CD14-positive monocyte (primary cell): ENCODE results near the gene FN1. TPM values are rescaled to one million over a fixed set of nuclear protein-coding genes. Genes with fewer than 3 reads are reported as not detected.
A peak's percentile ranks its signal among the peaks of the same experiment; 100 is the strongest.

Experiments used
- DNase-seq, 3 donors: peaks; one replicate each; pipeline ENCODE4 v3.0.0-alpha.2; 2011 to 2022
- H2AFZ ChIP-seq: 2 replicates; pipeline ENCODE4 v1.6.0; 2012; ENCODE audit warnings: mild to moderate bottlenecking, low read depth, low read length, inconsistent platforms; ENCODE audit not compliant: insufficient read depth, poor library complexity, severe bottlenecking
- H3K27ac ChIP-seq, 2 donors: 1 replicate in 1 of 2; 2 replicates in 1 of 2; pipeline ENCODE4 v1.5.1; 2012 to 2013; ENCODE audit warnings: low read length in 2 of 2, control low read depth in 1 of 2, inconsistent platforms in 1 of 2, low read depth in 1 of 2, mild to moderate bottlenecking in 1 of 2
- H3K27me3 ChIP-seq, 2 donors: one replicate each; pipeline versions ENCODE4 v1.6.0 to v1.6.1; 2011 to 2013; ENCODE audit warnings: low read length in 2 of 2; ENCODE audit not compliant: control insufficient read depth in 2 of 2, insufficient read depth in 2 of 2
- H3K36me3 ChIP-seq, 2 donors: replicated peaks in 1 of 2; 1 replicate in 1 of 2; 2 replicates in 1 of 2; pipeline versions ENCODE4 v1.5.1 to v1.6.1; 2012 to 2013; ENCODE audit warnings: low read length in 2 of 2, control low read depth in 1 of 2, inconsistent platforms in 1 of 2, mild to moderate bottlenecking in 1 of 2; ENCODE audit not compliant: insufficient read depth in 2 of 2, control insufficient read depth in 1 of 2
- H3K4me1 ChIP-seq, 2 donors: 1 replicate in 1 of 2; 2 replicates in 1 of 2; pipeline versions ENCODE4 v1.5.1 to v1.6.1; 2012 to 2013; ENCODE audit warnings: low read length in 2 of 2, control low read depth in 1 of 2, inconsistent platforms in 1 of 2, mild to moderate bottlenecking in 1 of 2, moderate library complexity in 1 of 2; ENCODE audit not compliant: insufficient read depth in 2 of 2, control insufficient read depth in 1 of 2
- H3K4me2 ChIP-seq: replicated peaks from 2 replicates; pipeline ENCODE3; 2012; ENCODE audit warnings: low read length, moderate library complexity, mild to moderate bottlenecking; ENCODE audit not compliant: poor library complexity, severe bottlenecking; ENCODE audit errors: extremely low read depth
- H3K4me3 ChIP-seq, 3 experiments: fragments of 200-600 bp in 1 of 3; sonication (generic) in 1 of 3; replicated peaks in 1 of 3; 1 replicate in 2 of 3; 2 replicates in 1 of 3; pipeline ENCODE4 v1.5.1; 2011 to 2013; ENCODE audit warnings: low read length in 3 of 3, mild to moderate bottlenecking in 3 of 3, control low read depth in 2 of 3, low read depth in 2 of 3, inconsistent platforms in 1 of 3, moderate library complexity in 1 of 3
- H3K79me2 ChIP-seq: 2 replicates; pipeline ENCODE4 v1.6.0; 2012; ENCODE audit warnings: mild to moderate bottlenecking, control low read depth, inconsistent platforms, low read length, moderate library complexity; ENCODE audit not compliant: insufficient read depth
- H3K9ac ChIP-seq: 2 replicates; pipeline ENCODE4 v1.6.0; 2017; ENCODE audit warnings: low read length, mild to moderate bottlenecking; ENCODE audit not compliant: insufficient read depth, poor library complexity, severe bottlenecking
- H3K9me3 ChIP-seq, 2 donors: replicated peaks in 1 of 2; 1 replicate in 1 of 2; 2 replicates in 1 of 2; pipeline versions ENCODE4 v1.5.1 to v1.6.1; 2012 to 2013; ENCODE audit warnings: low read length in 2 of 2, control low read depth in 1 of 2; ENCODE audit not compliant: control insufficient read depth in 1 of 2, insufficient read depth in 1 of 2
- H4K20me1 ChIP-seq: 2 replicates; pipeline ENCODE4 v1.6.0; 2012; ENCODE audit warnings: mild to moderate bottlenecking, low read length, control low read depth, moderate library complexity; ENCODE audit not compliant: insufficient read depth
- H3K27ac Mint-ChIP-seq, 7 donors: one replicate each; pipeline ENCODE4 v1.8.0; 2020; ENCODE audit warnings: mild to moderate bottlenecking in 7 of 7, mixed read lengths in 7 of 7, moderate library complexity in 6 of 7, inconsistent platforms in 2 of 7
- H3K27me3 Mint-ChIP-seq, 3 donors: one replicate each; pipeline ENCODE4 v1.8.0; 2021 to 2022; ENCODE audit warnings: low read depth in 3 of 3, mild to moderate bottlenecking in 3 of 3, mixed read lengths in 3 of 3, moderate library complexity in 3 of 3, inconsistent platforms in 1 of 3
- H3K36me3 Mint-ChIP-seq, 2 donors: one replicate each; pipeline ENCODE4 v1.8.0; 2020; ENCODE audit warnings: mixed read lengths in 2 of 2, inconsistent platforms in 1 of 2, mild to moderate bottlenecking in 1 of 2
- H3K4me1 Mint-ChIP-seq: one replicate; pipeline ENCODE4 v1.8.0; 2020; ENCODE audit warnings: mild to moderate bottlenecking, mixed read lengths
- H3K4me3 Mint-ChIP-seq, 2 donors: one replicate each; pipeline ENCODE4 v1.8.0; 2020; ENCODE audit warnings: mild to moderate bottlenecking in 2 of 2, mixed read lengths in 2 of 2, moderate library complexity in 1 of 2
- H3K9me3 Mint-ChIP-seq, 7 donors: one replicate each; pipeline ENCODE4 v1.8.0; 2020 to 2022; ENCODE audit warnings: mixed read lengths in 7 of 7, mild to moderate bottlenecking in 6 of 7, moderate library complexity in 6 of 7, inconsistent platforms in 2 of 7
- CTCF ChIP-seq: fragments of 200-600 bp; IDR thresholded peaks from one replicate; pipeline ENCODE4 v1.8.0; 2022; ENCODE audit warnings: antibody characterized with exemption, mild to moderate bottlenecking
- WGBS: methylation state at CpG from one replicate; pipeline ENCODE4 v1.1.5; 2013; ENCODE audit warnings: missing lambda C conversion rate; ENCODE audit not compliant: insufficient coverage; 5-methylcytosine and 5-hydroxymethylcytosine counted together
- intact Hi-C, 2 donors: fragments of 100-400 bp; cut with micrococcal nuclease; formaldehyde crosslinking; loops; one replicate each; pipeline versions ENCODE4 v1.15.0 to v1.15.1; 2023
- polyA plus RNA-seq, 3 donors: library from polyadenylated mRNA; depleted of rRNA in 1 of 3; unstranded in 2 of 3; stranded (reverse) in 1 of 3; fragments of 300-500 nt in 2 of 3; fragments of >200 nt in 1 of 3; fragmentation: Illumina TruSeq in 2 of 3; gene quantifications; 1 replicate in 2 of 3; 2 replicates in 1 of 3; pipeline ENCODE4 v1.2.3, GENCODE V29; 2012 to 2021

FN1 gene
- polyA plus RNA-seq, 3 donors: 0.21 to 0.72 (median 0.23) TPM

GRCh38 chr2:215431290-215431689, 4.6 kb downstream of the FN1 start:
- no peak overlapping the region for H3K27ac ChIP-seq
- peak overlapping the region in 1 of 2 donors; percentile 26 for H3K4me3 Mint-ChIP-seq
- H3K79me2 ChIP-seq: no peaks in the 10 kb centered on the region
- peaks cover 0 to 3% of the 10 kb centered on the region in 2 donors for H3K36me3 Mint-ChIP-seq
- DNase-seq: no peak
- H3K9ac ChIP-seq: no peak overlapping the region
- peaks cover 9 to 10% of the 10 kb centered on the region in 2 donors for H3K4me1 ChIP-seq
- H3K9me3 Mint-ChIP-seq: peaks cover 0 to 10% (median under 1%) of the 10 kb centered on the region in 7 donors
- H3K27me3 ChIP-seq: peaks cover 47 to 78% of the 10 kb centered on the region in 2 donors
- no peaks in the 10 kb centered on the region for H4K20me1 ChIP-seq
- H3K4me2 ChIP-seq: no peak overlapping the region
- H3K4me1 Mint-ChIP-seq: peaks cover 11% of the 10 kb centered on the region
- H3K27ac Mint-ChIP-seq: no peak overlapping the region
- no peak overlapping the region for H3K4me3 ChIP-seq
- peaks cover 55 to 72% (median 56%) of the 10 kb centered on the region in 3 donors for H3K27me3 Mint-ChIP-seq
- peaks cover 0 to 9% of the 10 kb centered on the region in 2 donors for H3K9me3 ChIP-seq
- no peak overlapping the region for H2AFZ ChIP-seq
- TF ChIP-seq CTCF: no peak
- intact Hi-C loops: no loop called here
- no peaks in the 10 kb centered on the region for H3K36me3 ChIP-seq
- no CpG with 5 or more reads among the region's 2 CpGs for WGBS

- Histone ChIP-seq H3K79me2 (no peaks in the 10 kb centered on the region), H3K27ac (no peak overlapping the region), H3K4me2 (no peak overlapping the region), H4K20me1 (no peaks in the 10 kb centered on the region), H3K36me3 (no peaks in the 10 kb centered on the region), H3K4me3 (no peak overlapping the region), H3K4me1 (peaks cover 5 to 6% of the 10 kb centered on the region in 2 donors), H3K27me3 (peaks cover 45 to 72% of the 10 kb centered on the region in 2 donors), H2AFZ (no peak overlapping the region), H3K9ac (no peak overlapping the region), H3K9me3 (peaks cover 0 to 9% of the 10 kb centered on the region in 2 donors)
- Mint-ChIP-seq H3K36me3 (peaks cover 0 to 3% of the 10 kb centered on the region in 2 donors), H3K27ac (no peak overlapping the region), H3K4me3 (peak overlapping the region in 1 of 2 donors; percentile 35), H3K4me1 (peaks cover 8% of the 10 kb centered on the region), H3K27me3 (peaks cover 52 to 73% (median 54%) of the 10 kb centered on the region in 3 donors), H3K9me3 (peaks cover 0 to 11% (median 2%) of the 10 kb centered on the region in 7 donors)
- intact Hi-C loops: no loop called here
- WGBS: no CpG with 5 or more reads among the region's 6 CpGs
- DNase-seq: no peak
- TF ChIP-seq CTCF: no peak
These were observed 5.2 kb downstream of the FN1 start for GRCh38 chr2:215430528-215431187.
